Measurements from ENCODE around the gene PRKCSH.

PRKCSH gene

DNA sequence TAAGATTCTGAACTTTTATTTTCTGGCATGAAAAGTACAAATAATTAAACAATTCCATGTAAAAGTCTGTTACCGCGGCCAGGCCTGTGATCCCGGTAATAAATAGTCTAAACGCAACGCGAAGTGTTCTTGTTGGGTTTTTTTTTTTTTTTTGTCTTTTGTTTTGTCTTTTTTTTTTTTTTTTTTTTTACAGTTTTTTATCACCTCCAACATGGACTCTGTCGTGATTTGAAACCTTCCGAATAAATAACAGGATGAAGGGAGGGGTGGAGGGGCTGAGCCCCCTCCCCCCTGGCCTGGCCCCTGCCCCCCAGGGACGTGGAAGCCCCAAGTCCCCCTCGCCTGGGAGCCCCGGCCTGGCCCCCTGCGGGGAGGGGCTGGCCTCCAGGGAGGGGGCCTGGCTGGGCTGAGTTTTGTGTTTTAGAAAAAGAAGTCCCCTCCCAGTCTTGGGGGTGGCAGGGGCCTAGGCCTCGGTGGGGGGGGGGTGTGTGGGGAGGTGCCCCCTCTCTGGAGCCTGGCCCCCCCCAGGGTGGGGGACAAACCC lies 16.0 kb downstream of the PRKCSH start:
- Histone ChIP-seq H2AFZ (ENCODE audit: low read length) (no peak overlapping the region), H3K27me3 (ENCODE audit: insufficient read depth, low read length, poor library complexity, severe bottlenecking) (no peaks in the 10 kb centered on the region), H3K36me3 (ENCODE audit: insufficient read depth, low read length) (peaks cover 27% of the 10 kb centered on the region; the same call in 1 of the 2 replicates), H3K9me3 (ENCODE audit: insufficient read depth, low read depth, low read length) (no peaks in the 10 kb centered on the region), H3K4me1 (ENCODE audit: insufficient read depth, low read length, poor library complexity, severe bottlenecking) (no peaks in the 10 kb centered on the region), H3K4me3 (ENCODE audit: low read length, poor library complexity, severe bottlenecking) (no peak overlapping the region), H3K4me2 (ENCODE audit: low read depth, low read length, poor library complexity, severe bottlenecking) (no peak overlapping the region), H3K9me2 (replicated peaks; ENCODE audit: low read depth, low read length) (no peaks in the 10 kb centered on the region), H3K79me2 (ENCODE audit: insufficient read depth, low read length) (no peaks in the 10 kb centered on the region), H3K9ac (ENCODE audit: low read depth, low read length, poor library complexity, severe bottlenecking) (no peak overlapping the region), H4K20me1 (ENCODE audit: insufficient read depth, low read length, poor library complexity, severe bottlenecking) (no peaks in the 10 kb centered on the region), H3F3A (ENCODE audit: low read depth) (no peaks in the 10 kb centered on the region)
- TF ChIP-seq CTCF (conservative IDR thresholded peaks at IDR 0.05; ENCODE audit: low read length), result no peak
- no peak for TF ChIP-seq EZH2phosphoT487 (IDR thresholded peaks at IDR 0.05; ENCODE audit: borderline replicate concordance)

- H3K36me3 ChIP-seq (ENCODE audit: insufficient read depth, low read length), result peaks cover 24% of the 10 kb centered on the region; the same call in 1 of the 2 replicates
- H3K4me2 ChIP-seq (ENCODE audit: low read depth, low read length, poor library complexity, severe bottlenecking), result no peak overlapping the region
- no peaks in the 10 kb centered on the region for H3F3A ChIP-seq (ENCODE audit: low read depth)
- H2AFZ ChIP-seq (ENCODE audit: low read length), result no peak overlapping the region
- no peak overlapping the region for H3K4me3 ChIP-seq (ENCODE audit: low read length, poor library complexity, severe bottlenecking)
- H3K9ac ChIP-seq (ENCODE audit: low read depth, low read length, poor library complexity, severe bottlenecking), result no peak overlapping the region
- no peaks in the 10 kb centered on the region for H3K9me2 ChIP-seq (replicated peaks; ENCODE audit: low read depth, low read length)
- no peaks in the 10 kb centered on the region for H3K9me3 ChIP-seq (ENCODE audit: insufficient read depth, low read depth, low read length)
- H3K4me1 ChIP-seq (ENCODE audit: insufficient read depth, low read length, poor library complexity, severe bottlenecking), result no peaks in the 10 kb centered on the region
- no peaks in the 10 kb centered on the region for H3K79me2 ChIP-seq (ENCODE audit: insufficient read depth, low read length)
- H3K27me3 ChIP-seq (ENCODE audit: insufficient read depth, low read length, poor library complexity, severe bottlenecking), result no peaks in the 10 kb centered on the region
- TF ChIP-seq EZH2phosphoT487 (IDR thresholded peaks at IDR 0.05; ENCODE audit: borderline replicate concordance) (no peak), CTCF (conservative IDR thresholded peaks at IDR 0.05; ENCODE audit: low read length) (no peak)
- H4K20me1 ChIP-seq (ENCODE audit: insufficient read depth, low read length, poor library complexity, severe bottlenecking), result no peaks in the 10 kb centered on the region
Measured at GRCh38 chr19:11451871-11452619, 16.6 kb downstream of the PRKCSH start.

- Histone ChIP-seq H2AFZ (ENCODE audit: low read length) (no peak overlapping the region), H4K20me1 (ENCODE audit: insufficient read depth, low read length, poor library complexity, severe bottlenecking) (no peaks in the 10 kb centered on the region), H3K9ac (ENCODE audit: low read depth, low read length, poor library complexity, severe bottlenecking) (peak overlapping the region; percentile 17), H3K79me2 (ENCODE audit: insufficient read depth, low read length) (no peaks in the 10 kb centered on the region), H3K4me2 (ENCODE audit: low read depth, low read length, poor library complexity, severe bottlenecking) (no peak overlapping the region), H3K4me1 (ENCODE audit: insufficient read depth, low read length, poor library complexity, severe bottlenecking) (no peaks in the 10 kb centered on the region), H3F3A (ENCODE audit: low read depth) (no peaks in the 10 kb centered on the region), H3K36me3 (ENCODE audit: insufficient read depth, low read length) (peaks cover 17% of the 10 kb centered on the region; the same call in 1 of the 2 replicates), H3K27me3 (ENCODE audit: insufficient read depth, low read length, poor library complexity, severe bottlenecking) (no peaks in the 10 kb centered on the region), H3K9me3 (ENCODE audit: insufficient read depth, low read depth, low read length) (no peaks in the 10 kb centered on the region), H3K9me2 (replicated peaks; ENCODE audit: low read depth, low read length) (no peaks in the 10 kb centered on the region), H3K4me3 (ENCODE audit: low read length, poor library complexity, severe bottlenecking) (no peak overlapping the region)
- TF ChIP-seq CTCF (conservative IDR thresholded peaks at IDR 0.05; ENCODE audit: low read length), result peak; percentile 54
- no peak for TF ChIP-seq EZH2phosphoT487 (IDR thresholded peaks at IDR 0.05; ENCODE audit: borderline replicate concordance)
Measured at GRCh38 chr19:11452620-11453310, 17.3 kb downstream of the PRKCSH start.

Measured in Loucy (cell line).